Frontal cortex (tissue), 4 donors: ENCODE data around the gene GPBAR1. TPM values are rescaled to one million over a fixed set of nuclear protein-coding genes. Genes with fewer than 3 reads are reported as not detected.
A peak's percentile ranks its signal among the peaks of the same experiment; 100 is the strongest.
"Not testable (repeated sequence)": the region's sequence is repeated elsewhere in the genome, so short reads cannot be mapped to it uniquely, and the experiment has no call there.

Source experiments
- DNase-seq, 2 donors: peaks; one replicate each; pipeline ENCODE4 v3.0.0; 2012; ENCODE audit warnings: low spot score in 2 of 2
- FAIRE-seq: peaks from 2 replicates; lab custom pipeline; 2012; peaks lifted over from hg19 to GRCh38; lab: Jason Lieb, UNC
- total RNA-seq: library from RNA; depleted of rRNA; stranded (reverse); fragments of >200 nt; gene quantifications from one replicate; pipeline ENCODE4 v1.2.3, GENCODE V29; 2014
- donor health status: control.
- donor health status: control.
- donor health status: control.

Gene GPBAR1
- total RNA-seq, 1 donor from 2014 or later: not detected

GRCh38 chr2:218264773-218265561, 4.2 kb downstream of the GPBAR1 start:
- no peak for DNase-seq
- FAIRE-seq: no peak

- DNase-seq: no peak
- FAIRE-seq: no peak
Measured at GRCh38 chr2:218265626-218266025, 4.8 kb downstream of the GPBAR1 start.

GRCh38 chr2:218266316-218266979, 5.6 kb downstream of the GPBAR1 start:
- DNase-seq (no peak), FAIRE-seq (no peak)

GRCh38 chr2:218267259-218267658, 6.4 kb downstream of the GPBAR1 start:
- FAIRE-seq (no peak), DNase-seq (no peak)

- peak; percentile 98 for FAIRE-seq
Measured at GRCh38 chr2:218269900-218270720, 9.3 kb downstream of the GPBAR1 start, which contains the start of the genes AAMP and PNKD. Gene AAMP (minus strand): TSS chr2:218270137. CDS start chr2:218270086, 51 bp downstream. Gene PNKD (plus strand): TSS chr2:218270519. CDS start chr2:218270536, 17 bp downstream.

GRCh38 chr2:218270721-218271486, 10.1 kb downstream of the GPBAR1 start:
- FAIRE-seq (no peak), DNase-seq (no peak)

More at GRCh38 chr2:218269900-218270720, 9.3 kb downstream of the GPBAR1 start, which contains the start of the genes AAMP and PNKD:
- DNase-seq: peak; percentile 95 to 99

- DNase-seq: no peak
- FAIRE-seq: no peak
Measured at GRCh38 chr2:218271487-218271797, 10.6 kb downstream of the GPBAR1 start.

- no peak for FAIRE-seq
Measured at GRCh38 chr2:218271865-218272530, 11.2 kb downstream of the GPBAR1 start.

GRCh38 chr2:218272531-218273212, 11.9 kb downstream of the GPBAR1 start:
- peak in 1 of 2 donors; percentile 72 for DNase-seq
- FAIRE-seq: no peak

More at GRCh38 chr2:218271865-218272530, 11.2 kb downstream of the GPBAR1 start:
- DNase-seq: no peak

- FAIRE-seq, DNase-seq: not testable (repeated sequence)
Measured at GRCh38 chr2:218273214-218273907, 12.5 kb downstream of the GPBAR1 start.

GRCh38 chr2:218273908-218274249, 13.1 kb downstream of the GPBAR1 start:
- FAIRE-seq: no peak
- no peak for DNase-seq

- DNase-seq: no peak
- FAIRE-seq: no peak
Measured at GRCh38 chr2:218274586-218274985, 13.8 kb downstream of the GPBAR1 start.

- FAIRE-seq (no peak), DNase-seq (no peak)
Measured at GRCh38 chr2:218275371-218276072, 14.7 kb downstream of the GPBAR1 start.

GRCh38 chr2:218276986-218277755, 16.4 kb downstream of the GPBAR1 start:
- FAIRE-seq: no peak
- DNase-seq: no peak

GRCh38 chr2:218277921-218278320, 17.1 kb downstream of the GPBAR1 start:
- no peak for DNase-seq
- no peak for FAIRE-seq

- FAIRE-seq (no peak), DNase-seq (no peak)
Measured at GRCh38 chr2:218278531-218279360, 17.9 kb downstream of the GPBAR1 start.
